ENCODE data around the gene RTN1.

Gene RTN1

GRCh38 chr14:59583755-59584154, 286.8 kb downstream of the RTN1 start:
- TF ChIP-seq, protein P1, sequence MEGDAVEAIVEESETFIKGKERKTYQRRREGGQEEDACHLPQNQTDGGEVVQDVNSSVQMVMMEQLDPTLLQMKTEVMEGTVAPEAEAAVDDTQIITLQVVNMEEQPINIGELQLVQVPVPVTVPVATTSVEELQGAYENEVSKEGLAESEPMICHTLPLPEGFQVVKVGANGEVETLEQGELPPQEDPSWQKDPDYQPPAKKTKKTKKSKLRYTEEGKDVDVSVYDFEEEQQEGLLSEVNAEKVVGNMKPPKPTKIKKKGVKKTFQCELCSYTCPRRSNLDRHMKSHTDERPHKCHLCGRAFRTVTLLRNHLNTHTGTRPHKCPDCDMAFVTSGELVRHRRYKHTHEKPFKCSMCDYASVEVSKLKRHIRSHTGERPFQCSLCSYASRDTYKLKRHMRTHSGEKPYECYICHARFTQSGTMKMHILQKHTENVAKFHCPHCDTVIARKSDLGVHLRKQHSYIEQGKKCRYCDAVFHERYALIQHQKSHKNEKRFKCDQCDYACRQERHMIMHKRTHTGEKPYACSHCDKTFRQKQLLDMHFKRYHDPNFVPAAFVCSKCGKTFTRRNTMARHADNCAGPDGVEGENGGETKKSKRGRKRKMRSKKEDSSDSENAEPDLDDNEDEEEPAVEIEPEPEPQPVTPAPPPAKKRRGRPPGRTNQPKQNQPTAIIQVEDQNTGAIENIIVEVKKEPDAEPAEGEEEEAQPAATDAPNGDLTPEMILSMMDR (IDR thresholded peaks at IDR 0.05; ENCODE audit: insufficient read depth, low read length): no peak
- TF ChIP-seq GABPA (IDR thresholded peaks at IDR 0.05; ENCODE audit: low read depth) (no peak), REST (IDR thresholded peaks at IDR 0.05; ENCODE audit: insufficient replicate concordance, low read depth) (no peak), POLR2AphosphoS5 (IDR thresholded peaks at IDR 0.05; ENCODE audit: low read depth) (no peak), SPI1 (IDR thresholded peaks at IDR 0.05; ENCODE audit: borderline replicate concordance, low read depth) (no peak; the same call in 1 of the 2 replicates)
- no peak overlapping the region for H3K27ac ChIP-seq (replicated peaks)
- DNase-seq (ENCODE audit: low read depth in 1 of 2, low spot score in 1 of 2): no peak
- no peak overlapping the region for H3K4me3 ChIP-seq (replicated peaks; ENCODE audit: insufficient read depth, low read length)
- peaks cover 2% of the 10 kb centered on the region for H3K27me3 ChIP-seq (ENCODE audit: insufficient read depth, poor library complexity, severe bottlenecking)

GRCh38 chr14:59582845-59583509, 287.6 kb downstream of the RTN1 start:
- peak; percentile 28 to 47 for DNase-seq (ENCODE audit: low read depth in 1 of 2, low spot score in 1 of 2)
- TF ChIP-seq SPI1 (IDR thresholded peaks at IDR 0.05; ENCODE audit: borderline replicate concordance, low read depth): peak; percentile 61; the same call in 1 of the 2 replicates
- TF ChIP-seq, protein P1 (IDR thresholded peaks at IDR 0.05; ENCODE audit: insufficient read depth, low read length): no peak

DNA sequence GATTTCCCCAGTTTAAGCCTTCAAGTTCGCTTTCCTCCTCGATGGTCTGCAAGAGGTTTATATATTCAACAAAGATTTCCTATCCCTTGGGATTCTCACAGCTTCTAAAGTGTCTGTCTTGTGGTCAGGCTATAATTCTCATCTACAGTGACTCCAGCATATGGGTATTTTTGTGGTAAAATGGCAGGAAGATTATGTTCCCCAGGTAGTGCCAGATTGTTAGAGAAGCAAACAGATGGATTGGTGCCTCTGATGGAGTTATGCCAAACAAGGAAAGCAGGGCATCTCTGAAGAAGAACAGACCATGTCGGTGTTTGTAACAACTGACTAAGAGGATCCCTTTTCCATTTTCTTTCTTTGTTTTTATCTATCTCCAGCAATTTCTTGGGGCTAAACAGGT, 288.4 kb downstream of the RTN1 start:
- Histone ChIP-seq H3K27me3 (ENCODE audit: insufficient read depth, poor library complexity, severe bottlenecking) (no peaks in the 10 kb centered on the region), H3K27ac (replicated peaks) (no peak overlapping the region), H3K4me3 (replicated peaks; ENCODE audit: insufficient read depth, low read length) (no peak overlapping the region)
- no peak for DNase-seq (ENCODE audit: low read depth in 1 of 2, low spot score in 1 of 2)
- TF ChIP-seq GABPA (IDR thresholded peaks at IDR 0.05; ENCODE audit: low read depth) (no peak), SPI1 (IDR thresholded peaks at IDR 0.05; ENCODE audit: borderline replicate concordance, low read depth) (no peak), REST (IDR thresholded peaks at IDR 0.05; ENCODE audit: insufficient replicate concordance, low read depth) (no peak), POLR2AphosphoS5 (IDR thresholded peaks at IDR 0.05; ENCODE audit: low read depth) (no peak)
- TF ChIP-seq, protein P1 (IDR thresholded peaks at IDR 0.05; ENCODE audit: insufficient read depth, low read length): no peak

More at GRCh38 chr14:59582845-59583509, 287.6 kb downstream of the RTN1 start:
- Histone ChIP-seq H3K27ac (replicated peaks) (no peak overlapping the region), H3K27me3 (ENCODE audit: insufficient read depth, poor library complexity, severe bottlenecking) (peaks cover under 1% of the 10 kb centered on the region), H3K4me3 (replicated peaks; ENCODE audit: insufficient read depth, low read length) (no peak overlapping the region)

GRCh38 chr14:59580911-59581310, 289.7 kb downstream of the RTN1 start:
- Histone ChIP-seq H3K4me3 (replicated peaks; ENCODE audit: insufficient read depth, low read length) (no peak overlapping the region), H3K27me3 (ENCODE audit: insufficient read depth, poor library complexity, severe bottlenecking) (peaks cover 4% of the 10 kb centered on the region), H3K27ac (replicated peaks) (no peak overlapping the region)
- TF ChIP-seq, protein P1 (IDR thresholded peaks at IDR 0.05; ENCODE audit: insufficient read depth, low read length): no peak
- TF ChIP-seq POLR2AphosphoS5 (IDR thresholded peaks at IDR 0.05; ENCODE audit: low read depth) (no peak), GABPA (IDR thresholded peaks at IDR 0.05; ENCODE audit: low read depth) (no peak), SPI1 (IDR thresholded peaks at IDR 0.05; ENCODE audit: borderline replicate concordance, low read depth) (no peak), REST (IDR thresholded peaks at IDR 0.05; ENCODE audit: insufficient replicate concordance, low read depth) (no peak)
- no peak for DNase-seq (ENCODE audit: low read depth in 1 of 2, low spot score in 1 of 2)

Data from HL-60 (cell line).